Adrenal gland (tissue), 12 donors: ENCODE results near the gene STX3. TPM values are rescaled to one million over a fixed set of nuclear protein-coding genes. Genes with fewer than 3 reads are reported as not detected.

Experiments used
- DNase-seq, 7 donors: peaks; one replicate each; pipeline ENCODE4 v3.0.0-alpha.2; 2019 to 2020
- H3K27ac ChIP-seq, 5 donors: fragments of 200-600 bp; sonication (generic) in 4 of 5; 1 replicate in 3 of 5; 2 replicates in 2 of 5; pipeline versions ENCODE4 v1.5.1 to v1.8.0; 2016 to 2020; ENCODE audit warnings: mild to moderate bottlenecking in 1 of 5
- H3K27me3 ChIP-seq: fragments of 200-600 bp; 2 replicates; pipeline ENCODE4 v1.8.0; 2021
- H3K36me3 ChIP-seq, 2 donors: fragments of 200-600 bp; replicated peaks in 1 of 2; 1 replicate in 1 of 2; 2 replicates in 1 of 2; pipeline versions ENCODE4 v1.5.1 to v1.8.0; 2018 to 2022
- H3K4me1 ChIP-seq, 2 donors: fragments of 200-600 bp; replicated peaks in 1 of 2; 1 replicate in 1 of 2; 2 replicates in 1 of 2; pipeline versions ENCODE4 v1.5.1 to v1.8.0; 2018 to 2021
- H3K4me3 ChIP-seq, 4 donors: fragments of 200-600 bp; sonication (generic) in 3 of 4; one replicate each; pipeline ENCODE4 v1.5.1; 2016 to 2018
- H3K9me3 ChIP-seq, 3 donors: fragments of 200-600 bp; sonication (generic) in 1 of 3; replicated peaks in 1 of 3; 1 replicate in 2 of 3; 2 replicates in 1 of 3; pipeline versions ENCODE4 v1.5.1 to v1.8.0; 2016 to 2021
- POLR2A ChIP-seq, 2 donors: fragments of 450-650 bp; IDR thresholded peaks; one replicate each; pipeline ENCODE4 v1.6.1; 2017; ENCODE audit warnings: antibody characterized with exemption in 2 of 2, mild to moderate bottlenecking in 2 of 2, moderate library complexity in 1 of 2
- WGBS, 4 donors: extraction: QIAGEN DNeasy Blood & Tissue Kit in 2 of 4; methylation state at CpG; one replicate each; pipeline versions ENCODE4 v1.1.5 to v1.1.7; 2013 to 2017; 5-methylcytosine and 5-hydroxymethylcytosine counted together
- intact Hi-C, 2 donors: fragments of 100-400 bp; cut with DNase I; formaldehyde crosslinking; loops; one replicate each; pipeline versions ENCODE4 v1.14.1 to v1.15.0; 2022 to 2023
- polyA plus RNA-seq, 3 donors: library from polyadenylated mRNA; stranded (reverse); fragments of 200-250 nt in 2 of 3; fragments of 350-450 nt in 1 of 3; fragmentation: Illumina TruSeq in 1 of 3; extraction: RNeasy Lipid Tissue Mini Kit (QIAGEN cat#74804) in 1 of 3; gene quantifications; one replicate each; pipeline ENCODE4 v1.2.3, GENCODE V29; 2013 to 2014
- total RNA-seq, 9 donors: library from RNA; depleted of rRNA in 4 of 9; stranded (reverse); fragments of >200 nt in 4 of 9; fragments of 120-200 nt in 1 of 9; fragmentation: NEBNext Ultra II Directional in 1 of 9; extraction: Animal tissue kit (Norgen Biotek cat#: 25700) in 1 of 9; gene quantifications; one replicate each; pipeline versions ENCODE4 v1.1.0 to v1.2.4, GENCODE V29; 2013 to 2023
- TF ChIP-seq, protein P1 (sequence below), 6 experiments: fragments of 450-650 bp in 4 of 6; fragments of 200-600 bp in 2 of 6; sonication (generic) in 1 of 6; IDR thresholded peaks; 1 replicate in 5 of 6; 2 replicates in 1 of 6; pipeline versions ENCODE4 v1.5.1 to v1.8.0; 2016 to 2021; ENCODE audit warnings: antibody characterized with exemption in 6 of 6, mild to moderate bottlenecking in 2 of 6, moderate library complexity in 1 of 6
- donor health status: healthy with polysubstance abuse.
- donor health status: Bipolar disorder and iron deficiency.
- donor health status: DM: yes; HTN: yes; CAD: no.
- donor health status: DM: no; HTN: no; CAD: no.
- donor health status: DM: no; HTN: no; CAD: no.
- donor health status: DM: yes; HTN: yes; CAD: no.

The STX3 gene
- total and polyA plus RNA-seq, 12 donors, result 12.3 to 63.2 (median 30.1) TPM

DNA sequence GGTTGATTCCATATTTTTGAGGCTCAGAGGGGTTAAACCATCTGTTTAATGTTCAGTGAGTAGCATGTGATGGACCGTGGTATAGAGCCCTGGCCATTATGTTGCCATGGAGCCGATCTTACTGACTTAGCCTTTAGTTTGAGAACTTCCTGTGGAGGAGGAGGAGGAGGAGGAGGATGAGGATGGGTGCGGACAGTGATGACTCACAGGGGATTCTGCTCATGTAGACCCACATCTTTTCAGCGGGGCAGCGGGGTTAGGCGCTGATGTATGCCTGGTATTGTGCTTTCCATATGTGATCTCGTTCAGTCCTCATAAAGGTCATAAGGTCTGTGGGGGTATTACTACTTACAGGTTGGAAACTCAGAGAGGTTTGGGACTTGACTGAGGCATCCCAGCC is 13.9 kb downstream of the STX3 start:
- DNase-seq, result no peak
- TF ChIP-seq, protein P1, sequence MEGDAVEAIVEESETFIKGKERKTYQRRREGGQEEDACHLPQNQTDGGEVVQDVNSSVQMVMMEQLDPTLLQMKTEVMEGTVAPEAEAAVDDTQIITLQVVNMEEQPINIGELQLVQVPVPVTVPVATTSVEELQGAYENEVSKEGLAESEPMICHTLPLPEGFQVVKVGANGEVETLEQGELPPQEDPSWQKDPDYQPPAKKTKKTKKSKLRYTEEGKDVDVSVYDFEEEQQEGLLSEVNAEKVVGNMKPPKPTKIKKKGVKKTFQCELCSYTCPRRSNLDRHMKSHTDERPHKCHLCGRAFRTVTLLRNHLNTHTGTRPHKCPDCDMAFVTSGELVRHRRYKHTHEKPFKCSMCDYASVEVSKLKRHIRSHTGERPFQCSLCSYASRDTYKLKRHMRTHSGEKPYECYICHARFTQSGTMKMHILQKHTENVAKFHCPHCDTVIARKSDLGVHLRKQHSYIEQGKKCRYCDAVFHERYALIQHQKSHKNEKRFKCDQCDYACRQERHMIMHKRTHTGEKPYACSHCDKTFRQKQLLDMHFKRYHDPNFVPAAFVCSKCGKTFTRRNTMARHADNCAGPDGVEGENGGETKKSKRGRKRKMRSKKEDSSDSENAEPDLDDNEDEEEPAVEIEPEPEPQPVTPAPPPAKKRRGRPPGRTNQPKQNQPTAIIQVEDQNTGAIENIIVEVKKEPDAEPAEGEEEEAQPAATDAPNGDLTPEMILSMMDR (IDR thresholded peaks at IDR 0.05), result no peak
- H3K27me3 ChIP-seq, result no peaks in the 10 kb centered on the region
- H3K9me3 ChIP-seq, result no peaks in the 10 kb centered on the region
- no peak overlapping the region for H3K27ac ChIP-seq
- WGBS, 4 donors, result 82 to 87% (median 84%) methylated on average over 7 of the region's 7 CpGs
- intact Hi-C loops, result no loop called here
- peaks cover 0 to 11% of the 10 kb centered on the region in 2 donors for H3K36me3 ChIP-seq
- H3K4me3 ChIP-seq, result no peak overlapping the region
- H3K4me1 ChIP-seq, result peaks cover 16 to 30% of the 10 kb centered on the region in 2 donors

DNA sequence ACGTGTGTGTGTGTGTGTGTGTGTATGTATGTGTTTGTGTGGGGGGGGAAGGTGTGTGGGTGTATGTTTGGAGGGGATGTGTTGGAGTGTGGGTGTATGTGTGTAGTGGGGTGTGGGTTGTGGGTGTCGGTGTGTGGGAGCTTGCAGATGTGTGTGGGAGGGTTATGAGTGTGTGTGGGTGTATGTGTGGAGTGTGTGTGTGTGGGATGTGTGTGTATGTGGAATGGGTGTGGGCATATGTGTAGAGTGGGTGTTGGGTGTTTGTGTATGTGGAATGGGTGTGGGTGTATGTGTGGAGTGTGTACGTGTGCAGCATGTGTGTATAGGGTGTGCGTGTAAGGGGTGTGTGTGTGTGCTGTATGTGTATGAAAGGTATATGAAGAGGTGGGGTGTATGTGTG is 14.7 kb downstream of the STX3 start:
- intact Hi-C loops, result no loop called here
- H3K27me3 ChIP-seq, result no peaks in the 10 kb centered on the region
- H3K27ac ChIP-seq, result no peak overlapping the region
- H3K36me3 ChIP-seq, result peaks cover 0 to 18% of the 10 kb centered on the region in 2 donors
- no peak overlapping the region for H3K4me3 ChIP-seq
- no peak for TF ChIP-seq POLR2A (IDR thresholded peaks at IDR 0.05)
- TF ChIP-seq, protein P1 (IDR thresholded peaks at IDR 0.05), result no peak
- no peaks in the 10 kb centered on the region for H3K9me3 ChIP-seq
- DNase-seq, result no peak
- WGBS, 4 donors, result 92 to 96% (median 94%) methylated on average over 4 of the region's 4 CpGs
- H3K4me1 ChIP-seq, result peaks cover 16 to 26% of the 10 kb centered on the region in 2 donors

- H3K4me1 ChIP-seq, result peaks cover 12 to 21% of the 10 kb centered on the region in 2 donors
- H3K9me3 ChIP-seq, result no peaks in the 10 kb centered on the region
- no peaks in the 10 kb centered on the region for H3K27me3 ChIP-seq
- peaks cover 0 to 22% of the 10 kb centered on the region in 2 donors for H3K36me3 ChIP-seq
- no peak for TF ChIP-seq POLR2A (IDR thresholded peaks at IDR 0.05)
- TF ChIP-seq, protein P1 (IDR thresholded peaks at IDR 0.05), result no peak
- H3K27ac ChIP-seq, result no peak overlapping the region
- no peak for DNase-seq
- intact Hi-C loops, result no loop called here
- H3K4me3 ChIP-seq, result no peak overlapping the region
- 91 to 96% (median 94%) methylated on average over 3 of the region's 3 CpGs for WGBS, 4 donors
Measured at GRCh38 chr11:59770319-59770718, 15.1 kb downstream of the STX3 start.

DNA sequence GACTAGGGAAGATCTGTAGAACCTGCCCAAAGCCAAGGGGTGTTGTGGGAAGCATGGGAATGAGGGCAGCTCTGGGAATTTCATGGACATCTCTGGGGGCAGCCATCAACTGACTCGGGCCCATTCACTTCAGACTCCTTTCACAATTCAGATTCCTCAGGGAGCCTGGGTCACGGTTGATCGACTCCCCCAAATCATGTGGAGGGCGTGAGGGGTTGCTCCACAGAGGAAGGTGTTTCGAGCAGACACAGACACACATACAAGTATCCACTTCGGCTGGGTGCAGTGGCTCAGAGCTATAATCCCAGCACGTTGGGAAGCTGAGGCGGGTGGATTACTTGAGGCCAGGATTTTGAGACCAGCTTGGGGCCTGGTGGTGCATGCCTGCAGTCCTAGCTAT is 15.7 kb downstream of the STX3 start:
- H3K36me3 ChIP-seq, result peaks cover 0 to 22% of the 10 kb centered on the region in 2 donors
- 88 to 95% (median 93%) methylated on average over 3 to 8 of the region's 8 CpGs for WGBS, 4 donors
- no peaks in the 10 kb centered on the region for H3K27me3 ChIP-seq
- intact Hi-C loops, result no loop called here
- no peak overlapping the region for H3K27ac ChIP-seq
- DNase-seq, result no peak
- no peaks in the 10 kb centered on the region for H3K9me3 ChIP-seq
- TF ChIP-seq POLR2A (IDR thresholded peaks at IDR 0.05), result no peak
- TF ChIP-seq, protein P1 (IDR thresholded peaks at IDR 0.05), result no peak
- peaks cover 11 to 15% of the 10 kb centered on the region in 2 donors for H3K4me1 ChIP-seq
- H3K4me3 ChIP-seq, result no peak overlapping the region
